HG02852 (cell line): ENCODE data around the gene OR2H1.
A peak's percentile ranks its signal among the peaks of the same experiment; 100 is the strongest.

Experiments used
- ATAC-seq: cut with Tn5 transposase; IDR thresholded peaks from one replicate; pipeline ENCODE4 v1.9.1; 2021; ENCODE audit warnings: mild to moderate bottlenecking, moderate library complexity; ENCODE audit not compliant: unreplicated experiment

The OR2H1 gene

DNA sequence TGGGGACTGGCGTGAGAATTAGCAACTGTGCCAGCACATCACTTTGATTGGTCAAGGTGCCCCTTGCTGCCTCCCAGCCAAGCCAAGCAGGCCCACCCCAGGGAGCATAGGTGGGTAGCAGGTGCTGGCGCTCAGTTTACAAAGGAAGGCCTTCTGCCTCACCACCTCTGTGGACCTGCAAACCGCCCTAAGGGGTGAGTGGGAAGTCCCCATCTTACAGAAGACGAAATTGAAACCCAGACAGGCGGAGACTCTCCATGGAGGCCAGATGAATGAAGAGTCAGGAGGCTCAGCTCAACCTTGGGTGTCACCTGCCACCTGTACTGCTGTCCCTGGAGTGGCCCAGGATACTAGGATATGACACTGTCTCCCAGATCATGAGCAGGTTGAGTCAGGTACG, 52.3 kb downstream of the OR2H1 start:
- peak; percentile 84 for ATAC-seq

- ATAC-seq, result no peak
Measured at GRCh38 chr6:29509711-29510110, 52.8 kb downstream of the OR2H1 start.

GRCh38 chr6:29510202-29510601, 53.2 kb downstream of the OR2H1 start:
- ATAC-seq, result no peak

DNA sequence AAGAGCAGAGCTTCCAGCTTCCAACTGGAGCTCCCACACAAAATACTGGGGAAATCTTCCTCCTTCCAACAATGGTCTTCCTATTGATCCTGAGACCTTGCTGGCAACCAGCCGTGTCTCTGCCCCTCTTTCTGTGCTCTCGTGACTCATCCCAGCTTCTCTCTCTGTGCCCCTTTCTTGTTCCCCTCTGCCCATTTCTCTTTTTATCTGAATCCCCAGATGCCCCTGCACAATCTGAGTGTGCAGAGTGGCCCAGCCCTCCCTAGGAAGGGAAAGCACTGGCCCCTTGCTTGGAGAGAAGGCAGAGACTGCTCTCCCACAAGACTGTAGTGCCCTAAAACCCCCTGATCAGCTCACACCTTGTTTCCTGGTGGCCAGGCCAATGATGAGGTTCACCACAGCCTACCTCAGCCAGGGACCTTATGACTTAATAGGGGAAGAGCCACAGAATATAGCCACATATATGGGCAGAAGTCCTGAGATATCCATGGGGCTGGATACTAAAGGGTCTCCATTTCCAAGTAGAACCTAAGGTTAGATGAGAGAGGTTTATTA, 53.9 kb downstream of the OR2H1 start:
- no peak for ATAC-seq
